Parathyroid adenoma (tissue), 2 donors: ENCODE results near the gene PLD3.
"Not testable (repeated sequence)": the region's sequence is repeated elsewhere in the genome, so short reads cannot be mapped to it uniquely, and the experiment has no call there.

Experiments used
- H2AFZ ChIP-seq: fragments of 300-600 bp; sonication (generic); one replicate; pipeline ENCODE4 v1.7.0; 2017; ENCODE audit warnings: antibody characterized with exemption, mild to moderate bottlenecking
- H3K27ac ChIP-seq: fragments of 300-600 bp; sonication (generic); one replicate; pipeline ENCODE4 v1.7.0; 2017
- H3K27me3 ChIP-seq: fragments of 300-600 bp; sonication (generic); one replicate; pipeline ENCODE4 v1.7.0; 2017; ENCODE audit warnings: low read length; ENCODE audit not compliant: control insufficient read depth, insufficient read depth
- H3K36me3 ChIP-seq: fragments of 300-600 bp; sonication (generic); one replicate; pipeline ENCODE4 v1.7.0; 2017; ENCODE audit warnings: low read length; ENCODE audit not compliant: control insufficient read depth, insufficient read depth
- H3K4me1 ChIP-seq: fragments of 300-600 bp; sonication (generic); one replicate; pipeline ENCODE4 v1.7.0; 2017; ENCODE audit warnings: control low read depth
- H3K4me2 ChIP-seq: fragments of 300-600 bp; sonication (generic); one replicate; pipeline ENCODE4 v1.7.0; 2017; ENCODE audit warnings: low read length
- H3K4me3 ChIP-seq: fragments of 300-600 bp; sonication (generic); one replicate; pipeline ENCODE4 v1.7.0; 2017; ENCODE audit warnings: low read depth, low read length
- H3K79me2 ChIP-seq: fragments of 300-600 bp; sonication (generic); one replicate; pipeline ENCODE4 v1.7.0; 2017; ENCODE audit warnings: control low read depth
- H3K9ac ChIP-seq: fragments of 300-600 bp; sonication (generic); one replicate; pipeline ENCODE4 v1.7.0; 2017; ENCODE audit warnings: mild to moderate bottlenecking
- H3K9me3 ChIP-seq: fragments of 300-600 bp; sonication (generic); one replicate; pipeline ENCODE4 v1.7.0; 2017; ENCODE audit warnings: low read length; ENCODE audit not compliant: control insufficient read depth
- TF ChIP-seq, protein P1 (sequence below): fragments of 300-600 bp; sonication (generic); IDR thresholded peaks from one replicate; pipeline ENCODE4 v1.7.0; 2017; ENCODE audit warnings: antibody characterized with exemption, mild to moderate bottlenecking
- donor health status: primary hyperparathyroidism.

PLD3 gene

DNA sequence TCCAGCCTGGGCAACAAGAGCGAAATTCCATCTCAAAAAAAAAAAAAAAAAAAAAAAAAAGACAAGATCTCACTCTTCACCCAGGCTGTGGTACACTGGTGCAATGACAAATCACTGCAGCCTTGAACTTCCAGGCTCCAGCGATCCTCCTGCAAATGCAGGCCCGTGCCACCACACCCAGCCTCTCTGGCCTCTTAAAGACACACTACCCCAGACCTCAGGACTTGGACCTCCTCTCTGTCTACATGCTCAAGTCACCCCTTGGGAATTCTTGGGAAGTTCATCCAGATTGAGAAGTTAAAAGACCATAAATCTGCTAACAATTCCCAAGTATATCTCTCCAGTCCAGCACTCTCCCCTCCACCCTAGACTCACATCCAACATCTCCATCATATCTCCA lies 52.1 kb downstream of the PLD3 start:
- Histone ChIP-seq H3K27ac (no peak overlapping the region), H3K9ac (no peak overlapping the region), H3K27me3 (no peaks in the 10 kb centered on the region), H2AFZ (no peak overlapping the region), H3K79me2 (no peaks in the 10 kb centered on the region), H3K9me3 (no peaks in the 10 kb centered on the region), H3K36me3 (no peaks in the 10 kb centered on the region), H3K4me3 (no peak overlapping the region), H3K4me2 (no peak overlapping the region), H3K4me1 (no peaks in the 10 kb centered on the region)
- TF ChIP-seq, protein P1, sequence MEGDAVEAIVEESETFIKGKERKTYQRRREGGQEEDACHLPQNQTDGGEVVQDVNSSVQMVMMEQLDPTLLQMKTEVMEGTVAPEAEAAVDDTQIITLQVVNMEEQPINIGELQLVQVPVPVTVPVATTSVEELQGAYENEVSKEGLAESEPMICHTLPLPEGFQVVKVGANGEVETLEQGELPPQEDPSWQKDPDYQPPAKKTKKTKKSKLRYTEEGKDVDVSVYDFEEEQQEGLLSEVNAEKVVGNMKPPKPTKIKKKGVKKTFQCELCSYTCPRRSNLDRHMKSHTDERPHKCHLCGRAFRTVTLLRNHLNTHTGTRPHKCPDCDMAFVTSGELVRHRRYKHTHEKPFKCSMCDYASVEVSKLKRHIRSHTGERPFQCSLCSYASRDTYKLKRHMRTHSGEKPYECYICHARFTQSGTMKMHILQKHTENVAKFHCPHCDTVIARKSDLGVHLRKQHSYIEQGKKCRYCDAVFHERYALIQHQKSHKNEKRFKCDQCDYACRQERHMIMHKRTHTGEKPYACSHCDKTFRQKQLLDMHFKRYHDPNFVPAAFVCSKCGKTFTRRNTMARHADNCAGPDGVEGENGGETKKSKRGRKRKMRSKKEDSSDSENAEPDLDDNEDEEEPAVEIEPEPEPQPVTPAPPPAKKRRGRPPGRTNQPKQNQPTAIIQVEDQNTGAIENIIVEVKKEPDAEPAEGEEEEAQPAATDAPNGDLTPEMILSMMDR = no peak

DNA sequence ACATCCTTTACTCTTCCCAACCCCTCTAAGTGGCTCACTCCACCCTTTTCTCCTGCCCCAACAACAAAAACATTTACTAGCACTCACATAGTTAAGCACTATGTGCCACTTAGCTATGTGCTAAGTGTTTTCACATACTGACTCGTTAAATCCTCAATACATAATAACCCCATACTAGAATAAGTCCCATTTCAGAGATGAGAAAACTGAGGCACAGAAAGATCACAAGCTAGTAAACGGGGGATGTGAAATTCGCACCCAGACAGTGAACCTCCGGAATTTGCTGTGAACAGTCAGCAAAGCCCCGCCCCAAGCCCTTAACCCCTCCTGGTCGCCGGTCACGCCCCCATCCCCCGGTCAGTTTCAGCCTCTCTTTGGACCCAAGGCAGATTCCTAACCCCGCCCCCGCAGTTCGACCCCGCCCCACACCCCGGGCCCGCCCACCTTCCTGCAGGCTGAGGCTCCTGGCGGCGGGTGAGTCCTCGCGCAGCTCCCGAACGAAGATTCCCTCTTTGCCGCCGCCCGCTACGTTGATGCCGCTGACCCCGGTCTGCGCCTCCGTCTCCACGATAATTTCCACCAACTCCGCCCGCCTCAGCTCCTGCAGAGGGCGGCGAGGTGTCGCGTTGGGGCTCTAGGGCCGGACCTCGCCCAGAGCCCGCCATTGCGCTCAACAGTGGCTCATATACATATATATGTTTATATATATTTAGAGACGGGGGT lies 54.9 kb downstream of the PLD3 start:
- no peaks in the 10 kb centered on the region for H3K36me3 ChIP-seq
- H3K27ac ChIP-seq = peak overlapping the region; percentile 71
- H3K79me2 ChIP-seq = no peaks in the 10 kb centered on the region
- H2AFZ ChIP-seq = peak overlapping the region; percentile 85
- peak overlapping the region; percentile 31 for H3K9ac ChIP-seq
- H3K9me3 ChIP-seq = no peaks in the 10 kb centered on the region
- H3K4me2 ChIP-seq = peak overlapping the region; percentile 91
- peak overlapping the region; percentile 55 for H3K4me3 ChIP-seq
- no peaks in the 10 kb centered on the region for H3K4me1 ChIP-seq
- TF ChIP-seq, protein P1 = peak; percentile 14
- no peaks in the 10 kb centered on the region for H3K27me3 ChIP-seq

DNA sequence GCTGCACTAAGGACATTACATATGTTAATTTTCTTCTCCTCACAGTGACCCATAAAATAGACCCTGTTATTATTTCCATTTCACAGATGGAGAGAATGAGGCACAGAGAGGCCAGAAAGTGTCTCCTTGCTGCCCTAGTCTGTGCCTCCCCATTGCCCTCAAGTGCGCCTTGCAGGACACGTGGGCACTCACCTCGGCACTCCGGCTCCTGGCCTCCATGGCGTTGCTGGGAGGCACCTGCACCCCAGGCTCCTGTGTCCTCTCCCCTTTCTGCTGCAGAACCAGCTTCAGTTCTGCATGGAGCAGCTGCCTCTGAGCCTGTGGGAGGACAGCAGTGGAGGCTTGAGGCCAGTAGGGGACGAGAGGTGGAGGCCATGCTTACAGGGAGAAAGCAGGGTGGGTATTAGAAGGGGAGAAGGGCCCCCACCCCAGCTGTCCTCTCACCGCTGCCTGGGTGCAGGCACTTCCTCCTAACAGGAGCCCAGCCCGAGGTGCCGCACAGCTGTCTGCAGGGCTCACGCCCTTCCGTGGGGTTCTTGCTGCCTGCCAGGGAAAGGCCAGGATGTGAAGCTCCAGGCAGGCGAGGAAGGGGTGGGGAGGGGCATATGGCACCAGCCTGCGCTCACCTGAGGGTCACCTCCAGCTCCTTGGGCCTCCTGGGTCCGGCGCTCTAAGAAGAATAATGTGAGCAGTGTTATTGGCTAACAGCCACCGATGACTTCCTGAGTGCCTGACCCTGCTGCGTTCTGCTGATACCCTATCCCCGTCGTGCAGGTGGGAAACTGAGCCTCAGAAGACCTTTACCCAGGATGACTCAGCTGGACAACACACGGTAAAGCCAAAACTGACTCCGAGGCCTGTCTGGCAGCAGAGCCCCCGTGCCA lies 59.5 kb downstream of the PLD3 start:
- no peak overlapping the region for H3K27ac ChIP-seq

DNA sequence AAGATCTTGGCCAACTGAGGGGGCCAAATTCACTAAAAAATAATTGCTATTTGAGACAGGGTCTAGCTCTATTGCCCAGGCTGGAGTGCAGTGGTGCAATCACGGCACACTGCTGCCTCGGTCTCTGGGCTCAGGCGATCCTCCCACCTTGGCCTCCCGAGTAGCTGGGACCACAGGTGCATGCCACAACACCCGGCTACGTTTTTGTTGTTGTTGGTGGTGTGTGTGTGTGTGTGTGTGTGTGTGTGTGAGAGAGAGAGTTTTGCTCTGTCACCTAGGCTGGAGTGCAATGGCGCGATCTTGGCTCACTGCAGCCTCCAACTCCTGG lies 60.1 kb downstream of the PLD3 start:
- not testable (repeated sequence) for H2AFZ ChIP-seq, H3K36me3 ChIP-seq, H3K9me3 ChIP-seq, H3K4me2 ChIP-seq, H3K4me3 ChIP-seq, H3K27ac ChIP-seq, H3K9ac ChIP-seq, H3K27me3 ChIP-seq, H3K79me2 ChIP-seq
- peaks cover 12% of the 10 kb centered on the region for H3K4me1 ChIP-seq

More for the DNA sequence above, 59.5 kb downstream of the PLD3 start:
- Histone ChIP-seq H3K9me3 (no peaks in the 10 kb centered on the region), H3K36me3 (no peaks in the 10 kb centered on the region), H2AFZ (no peak overlapping the region), H3K4me2 (no peak overlapping the region), H3K4me1 (peaks cover 12% of the 10 kb centered on the region), H3K4me3 (no peak overlapping the region), H3K27me3 (no peaks in the 10 kb centered on the region), H3K9ac (no peak overlapping the region), H3K79me2 (no peaks in the 10 kb centered on the region)
- TF ChIP-seq, protein P1 = no peak

DNA sequence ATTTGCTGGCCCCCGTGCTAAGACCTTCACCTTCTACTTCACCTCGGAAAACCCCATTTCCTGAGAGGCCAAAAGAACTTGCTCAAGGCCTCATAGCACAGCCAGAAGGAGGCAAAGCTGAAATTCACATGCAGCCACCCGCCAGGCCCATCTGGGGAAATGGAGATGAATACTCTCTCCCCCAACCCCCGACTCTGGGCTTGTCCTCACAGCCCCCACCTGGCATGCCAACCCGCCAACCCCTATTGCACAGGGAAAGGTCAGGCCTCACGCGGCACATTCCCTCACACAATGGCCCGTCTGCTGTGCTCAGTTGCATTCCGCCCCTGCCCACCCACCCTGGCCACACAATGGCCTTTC lies 61.5 kb downstream of the PLD3 start:
- Histone ChIP-seq H3K79me2 (no peaks in the 10 kb centered on the region), H3K36me3 (no peaks in the 10 kb centered on the region), H3K4me1 (peaks cover 19% of the 10 kb centered on the region), H2AFZ (no peak overlapping the region), H3K4me2 (no peak overlapping the region), H3K9me3 (no peaks in the 10 kb centered on the region), H3K27me3 (no peaks in the 10 kb centered on the region), H3K27ac (no peak overlapping the region), H3K4me3 (no peak overlapping the region), H3K9ac (no peak overlapping the region)
- TF ChIP-seq, protein P1 = no peak
